Panc1 (cell line): ENCODE data around the gene IL13.

Experiments
- CTCF ChIP-seq: fragments of 450-650 bp; IDR thresholded peaks from 2 replicates; pipeline ENCODE4 v1.5.1; 2017; ENCODE audit warnings: mild to moderate bottlenecking
- POLR2AphosphoS5 ChIP-seq: IDR thresholded peaks from 2 replicates; pipeline ENCODE4 v1.6.1; 2012; ENCODE audit warnings: mild to moderate bottlenecking, low read depth, low read length, moderate library complexity

GRCh38 chr5:132667309-132667708, 9.3 kb downstream of the IL13 start:
- no peak for TF ChIP-seq CTCF
- TF ChIP-seq POLR2AphosphoS5, result no peak
